Measurements from ENCODE around the gene CUX1.
"Not testable (repeated sequence)": the region's sequence is repeated elsewhere in the genome, so short reads cannot be mapped to it uniquely, and the experiment has no call there.

Gene CUX1

DNA sequence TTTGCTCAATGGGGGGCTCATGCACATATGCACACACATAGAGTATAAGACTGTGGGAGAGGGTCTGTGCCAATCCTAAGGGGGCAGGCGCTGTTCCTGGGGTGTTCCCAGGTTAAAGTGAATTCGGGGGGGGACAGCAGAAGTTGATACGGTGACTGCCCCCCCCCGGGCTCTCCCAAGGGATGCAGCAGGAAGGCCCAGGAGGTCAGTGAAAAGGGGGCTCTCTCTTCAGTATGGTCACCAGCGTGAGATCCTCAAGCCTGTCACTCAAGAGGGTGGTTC is 506.4 kb downstream of the CUX1 start:
- ATAC-seq, result no peak
- TF ChIP-seq OSR1 (CRISPR knock-in tag; IDR thresholded peaks at IDR 0.05) (no peak), PPARA (CRISPR knock-in tag; IDR thresholded peaks at IDR 0.05; ENCODE audit: borderline replicate concordance) (no peak), ZFP3 (CRISPR knock-in tag; IDR thresholded peaks at IDR 0.05) (no peak), ZNF70 (CRISPR knock-in tag; IDR thresholded peaks at IDR 0.05) (no peak), ISL1 (CRISPR knock-in tag; IDR thresholded peaks at IDR 0.05) (no peak), ESRRG (CRISPR knock-in tag; IDR thresholded peaks at IDR 0.05) (no peak), RARB (CRISPR knock-in tag; IDR thresholded peaks at IDR 0.05) (no peak), ZFP30 (CRISPR knock-in tag; IDR thresholded peaks at IDR 0.05) (no peak), TCF4 (CRISPR knock-in tag; IDR thresholded peaks at IDR 0.05; ENCODE audit: borderline replicate concordance) (no peak), GLIS3 (CRISPR knock-in tag; IDR thresholded peaks at IDR 0.05) (no peak), TOX (CRISPR knock-in tag; IDR thresholded peaks at IDR 0.05; ENCODE audit: borderline replicate concordance) (no peak), ZNF8 (CRISPR knock-in tag; IDR thresholded peaks at IDR 0.05) (no peak), PATZ1 (CRISPR knock-in tag; IDR thresholded peaks at IDR 0.05; ENCODE audit: borderline replicate concordance) (no peak), BACH2 (CRISPR knock-in tag; IDR thresholded peaks at IDR 0.05; ENCODE audit: borderline replicate concordance) (no peak), POU6F1 (CRISPR knock-in tag; IDR thresholded peaks at IDR 0.05; ENCODE audit: borderline replicate concordance, low read depth) (no peak)
- TF ChIP-seq, protein P1, sequence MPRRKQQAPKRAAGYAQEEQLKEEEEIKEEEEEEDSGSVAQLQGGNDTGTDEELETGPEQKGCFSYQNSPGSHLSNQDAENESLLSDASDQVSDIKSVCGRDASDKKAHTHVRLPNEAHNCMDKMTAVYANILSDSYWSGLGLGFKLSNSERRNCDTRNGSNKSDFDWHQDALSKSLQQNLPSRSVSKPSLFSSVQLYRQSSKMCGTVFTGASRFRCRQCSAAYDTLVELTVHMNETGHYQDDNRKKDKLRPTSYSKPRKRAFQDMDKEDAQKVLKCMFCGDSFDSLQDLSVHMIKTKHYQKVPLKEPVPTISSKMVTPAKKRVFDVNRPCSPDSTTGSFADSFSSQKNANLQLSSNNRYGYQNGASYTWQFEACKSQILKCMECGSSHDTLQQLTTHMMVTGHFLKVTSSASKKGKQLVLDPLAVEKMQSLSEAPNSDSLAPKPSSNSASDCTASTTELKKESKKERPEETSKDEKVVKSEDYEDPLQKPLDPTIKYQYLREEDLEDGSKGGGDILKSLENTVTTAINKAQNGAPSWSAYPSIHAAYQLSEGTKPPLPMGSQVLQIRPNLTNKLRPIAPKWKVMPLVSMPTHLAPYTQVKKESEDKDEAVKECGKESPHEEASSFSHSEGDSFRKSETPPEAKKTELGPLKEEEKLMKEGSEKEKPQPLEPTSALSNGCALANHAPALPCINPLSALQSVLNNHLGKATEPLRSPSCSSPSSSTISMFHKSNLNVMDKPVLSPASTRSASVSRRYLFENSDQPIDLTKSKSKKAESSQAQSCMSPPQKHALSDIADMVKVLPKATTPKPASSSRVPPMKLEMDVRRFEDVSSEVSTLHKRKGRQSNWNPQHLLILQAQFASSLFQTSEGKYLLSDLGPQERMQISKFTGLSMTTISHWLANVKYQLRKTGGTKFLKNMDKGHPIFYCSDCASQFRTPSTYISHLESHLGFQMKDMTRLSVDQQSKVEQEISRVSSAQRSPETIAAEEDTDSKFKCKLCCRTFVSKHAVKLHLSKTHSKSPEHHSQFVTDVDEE (CRISPR knock-in tag; IDR thresholded peaks at IDR 0.05), result no peak
- TF ChIP-seq, protein P2, sequence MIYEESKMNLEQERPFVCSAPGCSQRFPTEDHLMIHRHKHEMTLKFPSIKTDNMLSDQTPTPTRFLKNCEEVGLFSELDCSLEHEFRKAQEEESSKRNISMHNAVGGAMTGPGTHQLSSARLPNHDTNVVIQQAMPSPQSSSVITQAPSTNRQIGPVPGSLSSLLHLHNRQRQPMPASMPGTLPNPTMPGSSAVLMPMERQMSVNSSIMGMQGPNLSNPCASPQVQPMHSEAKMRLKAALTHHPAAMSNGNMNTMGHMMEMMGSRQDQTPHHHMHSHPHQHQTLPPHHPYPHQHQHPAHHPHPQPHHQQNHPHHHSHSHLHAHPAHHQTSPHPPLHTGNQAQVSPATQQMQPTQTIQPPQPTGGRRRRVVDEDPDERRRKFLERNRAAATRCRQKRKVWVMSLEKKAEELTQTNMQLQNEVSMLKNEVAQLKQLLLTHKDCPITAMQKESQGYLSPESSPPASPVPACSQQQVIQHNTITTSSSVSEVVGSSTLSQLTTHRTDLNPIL (CRISPR knock-in tag; IDR thresholded peaks at IDR 0.05; ENCODE audit: low read depth), result no peak
- TF ChIP-seq, protein P3, sequence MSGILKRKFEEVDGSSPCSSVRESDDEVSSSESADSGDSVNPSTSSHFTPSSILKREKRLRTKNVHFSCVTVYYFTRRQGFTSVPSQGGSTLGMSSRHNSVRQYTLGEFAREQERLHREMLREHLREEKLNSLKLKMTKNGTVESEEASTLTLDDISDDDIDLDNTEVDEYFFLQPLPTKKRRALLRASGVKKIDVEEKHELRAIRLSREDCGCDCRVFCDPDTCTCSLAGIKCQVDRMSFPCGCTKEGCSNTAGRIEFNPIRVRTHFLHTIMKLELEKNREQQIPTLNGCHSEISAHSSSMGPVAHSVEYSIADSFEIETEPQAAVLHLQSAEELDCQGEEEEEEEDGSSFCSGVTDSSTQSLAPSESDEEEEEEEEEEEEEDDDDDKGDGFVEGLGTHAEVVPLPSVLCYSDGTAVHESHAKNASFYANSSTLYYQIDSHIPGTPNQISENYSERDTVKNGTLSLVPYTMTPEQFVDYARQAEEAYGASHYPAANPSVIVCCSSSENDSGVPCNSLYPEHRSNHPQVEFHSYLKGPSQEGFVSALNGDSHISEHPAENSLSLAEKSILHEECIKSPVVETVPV (CRISPR knock-in tag; IDR thresholded peaks at IDR 0.05), result no peak

GRCh38 chr7:102325106-102325505 is 507.7 kb downstream of the CUX1 start:
- ATAC-seq, result not testable (repeated sequence)

- ATAC-seq, result no peak
- no peak for TF ChIP-seq ZFP30 (CRISPR knock-in tag; IDR thresholded peaks at IDR 0.05)
- TF ChIP-seq POU6F1 (CRISPR knock-in tag; IDR thresholded peaks at IDR 0.05; ENCODE audit: borderline replicate concordance, low read depth), result no peak
- no peak for TF ChIP-seq PPARA (CRISPR knock-in tag; IDR thresholded peaks at IDR 0.05; ENCODE audit: borderline replicate concordance)
- TF ChIP-seq ZFP3 (CRISPR knock-in tag; IDR thresholded peaks at IDR 0.05), result no peak
- TF ChIP-seq, protein P3 (CRISPR knock-in tag; IDR thresholded peaks at IDR 0.05), result no peak
- TF ChIP-seq ESRRG (CRISPR knock-in tag; IDR thresholded peaks at IDR 0.05), result no peak
- TF ChIP-seq ZNF70 (CRISPR knock-in tag; IDR thresholded peaks at IDR 0.05), result no peak
- TF ChIP-seq SNAI2 (CRISPR knock-in tag; IDR thresholded peaks at IDR 0.05), result no peak
- no peak for TF ChIP-seq ZNF565 (CRISPR knock-in tag; conservative IDR thresholded peaks at IDR 0.05; ENCODE audit: low read depth)
- no peak for TF ChIP-seq RARB (CRISPR knock-in tag; IDR thresholded peaks at IDR 0.05)
- no peak for TF ChIP-seq ISL1 (CRISPR knock-in tag; IDR thresholded peaks at IDR 0.05)
- TF ChIP-seq, protein P1 (CRISPR knock-in tag; IDR thresholded peaks at IDR 0.05), result no peak
- TF ChIP-seq ZC3H10 (CRISPR knock-in tag; IDR thresholded peaks at IDR 0.05), result no peak
- TF ChIP-seq ZNF8 (CRISPR knock-in tag; IDR thresholded peaks at IDR 0.05), result no peak
These were observed 508.9 kb downstream of the CUX1 start for GRCh38 chr7:102326157-102326889.

All from SK-N-SH treated with all-trans-retinoic acid at 6 μM for 48 hours (cell line).